Kidney epithelial cell (primary cell): ENCODE results near the gene SLC25A33. TPM values are rescaled to one million over a fixed set of nuclear protein-coding genes. Genes with fewer than 3 reads are reported as not detected.

Experiments used
- DNase-seq: peaks from one replicate; pipeline ENCODE4 v3.0.0-alpha.2; 2010; ENCODE audit warnings: low read depth
- H3K27me3 ChIP-seq: 2 replicates; pipeline ENCODE4 v1.6.0; 2011; ENCODE audit warnings: low read length; ENCODE audit not compliant: control insufficient read depth, insufficient read depth
- H3K36me3 ChIP-seq: 2 replicates; pipeline ENCODE4 v1.5.1; 2011; ENCODE audit warnings: low read length; ENCODE audit not compliant: control insufficient read depth, insufficient read depth
- H3K4me3 ChIP-seq: 2 replicates; pipeline ENCODE4 v1.5.1; 2011; ENCODE audit warnings: low read depth, mild to moderate bottlenecking, control low read depth, low read length
- CTCF ChIP-seq: IDR thresholded peaks from 2 replicates; pipeline ENCODE4 v1.5.1; 2011; ENCODE audit warnings: mild to moderate bottlenecking, moderate library complexity, low read length, control low read depth, inconsistent platforms; ENCODE audit not compliant: insufficient read depth, poor library complexity, severe bottlenecking
- total RNA-seq: library from RNA; depleted of rRNA; stranded (reverse); fragments of >200 nt; gene quantifications from 2 replicates; pipeline ENCODE4 v1.2.3, GENCODE V29; 2015

The SLC25A33 gene
- total RNA-seq, 1 donor from 2014 or later, result 12.0 TPM

GRCh38 chr1:9573723-9574122, 34.5 kb downstream of the SLC25A33 start:
- Histone ChIP-seq H3K4me3 (no peak overlapping the region), H3K27me3 (no peaks in the 10 kb centered on the region), H3K36me3 (peaks cover 2% of the 10 kb centered on the region)
- DNase-seq, result no peak
- peak; percentile 39 for TF ChIP-seq CTCF

- no peaks in the 10 kb centered on the region for H3K27me3 ChIP-seq
- H3K36me3 ChIP-seq, result peaks cover 2% of the 10 kb centered on the region
- TF ChIP-seq CTCF, result no peak
- H3K4me3 ChIP-seq, result no peak overlapping the region
- DNase-seq, result no peak
Observed at GRCh38 chr1:9575486-9575885, 36.2 kb downstream of the SLC25A33 start.

DNA sequence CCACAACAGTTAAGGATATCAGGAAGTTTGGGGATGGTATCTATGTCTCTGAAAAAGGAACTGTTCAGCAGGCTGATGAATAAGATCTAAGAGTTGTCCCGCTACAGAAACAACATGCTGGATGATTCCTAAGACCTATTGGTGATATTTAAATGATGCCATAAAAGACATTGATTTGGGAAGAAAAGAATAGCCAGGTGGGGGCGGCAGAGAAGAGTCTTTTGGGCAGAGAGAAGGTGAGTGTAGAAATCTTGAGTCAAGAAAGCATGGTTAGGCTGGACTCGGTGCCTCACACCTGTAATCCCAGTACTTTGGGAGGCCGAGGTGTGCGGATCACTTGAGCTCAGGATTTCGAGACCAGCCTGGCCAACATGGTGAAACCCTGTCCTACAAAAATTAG, 37.6 kb downstream of the SLC25A33 start:
- no peak for DNase-seq
- H3K36me3 ChIP-seq, result peaks cover 2% of the 10 kb centered on the region
- TF ChIP-seq CTCF, result no peak
- no peaks in the 10 kb centered on the region for H3K27me3 ChIP-seq
- H3K4me3 ChIP-seq, result no peak overlapping the region

DNA sequence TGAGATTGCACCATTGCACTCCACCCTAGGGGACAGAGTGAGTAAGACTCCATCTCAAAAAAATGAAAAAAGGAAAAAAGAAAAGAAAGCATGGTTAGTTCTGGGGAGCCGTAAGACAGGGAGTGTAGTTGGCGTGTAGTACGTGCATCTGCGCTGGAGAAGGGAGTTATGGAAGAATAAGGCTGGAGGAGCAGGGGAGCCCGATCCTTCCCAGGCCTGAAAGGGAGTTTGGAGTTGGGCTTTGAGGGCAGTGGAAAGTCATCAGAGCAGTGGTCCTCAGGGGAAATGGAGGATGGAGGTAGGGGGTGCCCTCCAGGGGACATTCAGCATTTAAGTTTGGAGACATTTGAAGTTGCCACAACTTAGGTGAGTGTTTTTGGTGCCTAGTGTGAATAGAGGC, 38.2 kb downstream of the SLC25A33 start:
- no peak for TF ChIP-seq CTCF
- H3K27me3 ChIP-seq, result no peaks in the 10 kb centered on the region
- H3K4me3 ChIP-seq, result no peak overlapping the region
- H3K36me3 ChIP-seq, result peaks cover 2% of the 10 kb centered on the region
- DNase-seq, result no peak

GRCh38 chr1:9580942-9581341, 41.7 kb downstream of the SLC25A33 start:
- H3K27me3 ChIP-seq, result no peaks in the 10 kb centered on the region
- TF ChIP-seq CTCF, result no peak
- H3K36me3 ChIP-seq, result no peaks in the 10 kb centered on the region
- DNase-seq, result no peak
- H3K4me3 ChIP-seq, result no peak overlapping the region

GRCh38 chr1:9586147-9586766, 47.0 kb downstream of the SLC25A33 start:
- no peaks in the 10 kb centered on the region for H3K27me3 ChIP-seq
- no peak overlapping the region for H3K4me3 ChIP-seq
- DNase-seq, result no peak
- no peaks in the 10 kb centered on the region for H3K36me3 ChIP-seq
- no peak for TF ChIP-seq CTCF
